HUES6 (cell line): ENCODE results near the gene SLC43A3.

Experiments used
- H3K27ac ChIP-seq: 2 replicates; pipeline ENCODE4 v1.7.0; 2013; ENCODE audit warnings: low read depth, mild to moderate bottlenecking, low read length, inconsistent platforms
- H3K27me3 ChIP-seq: 2 replicates; pipeline ENCODE4 v1.6.1; 2013; ENCODE audit warnings: low read length; ENCODE audit not compliant: control insufficient read depth, insufficient read depth
- H3K36me3 ChIP-seq: 2 replicates; pipeline ENCODE4 v1.6.1; 2013; ENCODE audit warnings: low read length; ENCODE audit not compliant: control insufficient read depth, insufficient read depth
- H3K4me1 ChIP-seq: 2 replicates; pipeline ENCODE4 v1.6.1; 2013; ENCODE audit warnings: low read length; ENCODE audit not compliant: control insufficient read depth, insufficient read depth
- H3K4me3 ChIP-seq: 2 replicates; pipeline ENCODE4 v1.5.1; 2013; ENCODE audit warnings: low read depth, low read length
- H3K9ac ChIP-seq: one replicate; pipeline ENCODE4 v1.6.1; 2013; ENCODE audit warnings: mild to moderate bottlenecking, low read length
- H3K9me3 ChIP-seq: 2 replicates; pipeline ENCODE4 v1.6.1; 2013; ENCODE audit warnings: low read depth, low read length; ENCODE audit not compliant: control insufficient read depth, insufficient read depth

The SLC43A3 gene

DNA sequence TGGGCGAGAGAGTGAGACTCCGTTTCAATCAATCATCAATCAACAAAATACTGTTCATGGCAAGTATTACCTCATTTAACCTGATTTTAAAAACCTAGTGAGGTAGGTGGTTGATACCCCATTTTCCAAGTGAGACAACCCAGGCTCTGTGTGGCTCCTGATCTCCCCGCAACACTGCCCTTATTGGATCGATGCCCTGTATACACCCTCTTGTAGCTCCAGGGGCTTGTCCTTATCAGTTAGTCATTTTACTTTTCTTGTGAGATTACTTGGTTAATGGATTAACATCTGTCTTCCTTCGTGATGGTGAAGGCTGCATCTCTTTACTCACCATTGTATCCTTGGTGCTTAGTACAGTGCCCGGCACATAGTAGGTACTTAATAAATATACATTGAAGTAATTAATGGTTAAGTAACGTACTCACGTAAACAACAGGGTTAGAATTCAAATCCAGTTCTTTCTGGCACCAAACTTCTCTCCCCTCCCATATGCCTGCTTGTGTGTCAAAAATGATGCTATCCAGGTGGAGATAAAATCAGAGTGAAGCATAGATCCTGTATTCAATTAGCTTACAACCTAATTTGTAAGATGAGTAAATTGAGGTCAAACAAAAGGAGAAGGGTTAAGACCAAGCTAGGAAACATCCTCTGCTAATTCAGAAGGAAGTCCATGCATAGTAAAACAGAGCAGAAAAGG, 34.7 kb downstream of the SLC43A3 start:
- no peaks in the 10 kb centered on the region for H3K36me3 ChIP-seq
- H3K9me3 ChIP-seq, result no peaks in the 10 kb centered on the region
- H3K27ac ChIP-seq, result no peak overlapping the region
- peaks cover 60% of the 10 kb centered on the region for H3K27me3 ChIP-seq
- H3K4me3 ChIP-seq, result no peak overlapping the region
- no peaks in the 10 kb centered on the region for H3K4me1 ChIP-seq
- no peak overlapping the region for H3K9ac ChIP-seq

DNA sequence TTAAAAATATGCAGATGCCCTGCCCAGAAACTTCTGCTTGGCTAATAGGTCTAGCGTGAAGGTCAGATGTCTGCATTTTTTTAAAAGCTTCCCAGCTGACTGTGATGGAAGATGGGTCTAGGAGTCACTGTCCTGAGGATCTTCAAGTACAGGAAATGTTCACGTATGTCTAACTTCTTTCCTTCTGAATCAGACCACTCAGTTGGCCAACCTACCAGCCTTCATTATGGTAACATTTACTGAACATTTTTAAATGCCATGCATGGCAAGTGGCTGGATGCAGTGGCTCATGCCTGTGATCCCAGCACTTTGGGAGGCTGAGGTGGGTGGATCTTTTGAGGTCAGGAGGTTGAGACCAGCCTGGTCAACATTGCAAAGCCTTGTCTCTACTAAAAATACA, 35.4 kb downstream of the SLC43A3 start:
- H3K4me3 ChIP-seq, result no peak overlapping the region
- H3K9me3 ChIP-seq, result no peaks in the 10 kb centered on the region
- H3K9ac ChIP-seq, result no peak overlapping the region
- H3K4me1 ChIP-seq, result no peaks in the 10 kb centered on the region
- no peaks in the 10 kb centered on the region for H3K36me3 ChIP-seq
- no peak overlapping the region for H3K27ac ChIP-seq
- H3K27me3 ChIP-seq, result peaks cover 60% of the 10 kb centered on the region

DNA sequence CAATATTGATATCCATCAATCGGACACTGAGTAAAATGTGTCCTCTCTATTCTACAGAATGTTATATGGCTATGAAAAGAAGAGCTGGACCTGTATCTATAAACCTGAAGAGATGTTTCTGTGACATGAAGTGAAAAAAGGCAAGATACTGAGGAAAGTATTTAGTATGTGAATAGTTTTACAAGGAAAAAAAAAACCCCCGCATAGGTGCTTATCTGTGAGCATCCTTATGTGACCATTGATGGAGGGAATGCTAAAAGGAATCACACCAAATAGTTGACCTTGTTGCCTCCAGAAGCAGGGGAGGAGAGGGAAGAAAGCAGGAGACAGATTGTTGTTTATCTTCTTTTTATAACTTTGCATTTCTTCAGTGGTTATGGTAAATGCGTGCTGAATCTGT, 35.8 kb downstream of the SLC43A3 start:
- no peak overlapping the region for H3K4me3 ChIP-seq
- no peak overlapping the region for H3K27ac ChIP-seq
- no peak overlapping the region for H3K9ac ChIP-seq
- H3K36me3 ChIP-seq, result no peaks in the 10 kb centered on the region
- no peaks in the 10 kb centered on the region for H3K4me1 ChIP-seq
- H3K27me3 ChIP-seq, result peaks cover 57% of the 10 kb centered on the region
- H3K9me3 ChIP-seq, result no peaks in the 10 kb centered on the region

DNA sequence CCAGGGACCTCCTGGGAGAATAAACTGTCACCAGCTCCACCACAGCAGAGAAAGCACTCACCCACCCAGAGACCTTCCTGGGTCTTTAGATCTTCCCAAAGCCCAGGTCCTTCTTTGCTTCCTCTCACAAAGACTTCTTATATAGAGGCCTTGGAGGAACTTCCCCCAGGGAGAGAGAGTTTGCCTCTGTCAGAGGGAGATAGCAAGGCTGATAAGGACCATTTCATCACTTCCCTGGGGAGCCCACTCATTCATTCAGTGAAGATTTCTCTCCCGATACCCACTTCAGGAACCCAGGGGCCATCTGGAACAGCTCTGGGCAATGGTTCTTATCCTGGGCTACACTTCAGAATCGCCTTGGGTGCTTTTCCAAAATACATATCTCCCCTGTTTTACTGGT, 36.4 kb downstream of the SLC43A3 start, which contains the start of gene PRG2:
TSS of gene PRG2 (minus strand) at position 116 of the 400 bp plus-strand sequence. CDS start 706 bp downstream, outside the sequence.
- no peaks in the 10 kb centered on the region for H3K4me1 ChIP-seq
- H3K4me3 ChIP-seq, result no peak within 1 kb of the TSS
- no peaks in the 10 kb centered on the region for H3K36me3 ChIP-seq
- no peak within 1 kb of the TSS for H3K27ac ChIP-seq
- no peak within 1 kb of the TSS for H3K9ac ChIP-seq
- peaks cover 55% of the 10 kb centered on the region for H3K27me3 ChIP-seq
- H3K9me3 ChIP-seq, result no peaks in the 10 kb centered on the region

DNA sequence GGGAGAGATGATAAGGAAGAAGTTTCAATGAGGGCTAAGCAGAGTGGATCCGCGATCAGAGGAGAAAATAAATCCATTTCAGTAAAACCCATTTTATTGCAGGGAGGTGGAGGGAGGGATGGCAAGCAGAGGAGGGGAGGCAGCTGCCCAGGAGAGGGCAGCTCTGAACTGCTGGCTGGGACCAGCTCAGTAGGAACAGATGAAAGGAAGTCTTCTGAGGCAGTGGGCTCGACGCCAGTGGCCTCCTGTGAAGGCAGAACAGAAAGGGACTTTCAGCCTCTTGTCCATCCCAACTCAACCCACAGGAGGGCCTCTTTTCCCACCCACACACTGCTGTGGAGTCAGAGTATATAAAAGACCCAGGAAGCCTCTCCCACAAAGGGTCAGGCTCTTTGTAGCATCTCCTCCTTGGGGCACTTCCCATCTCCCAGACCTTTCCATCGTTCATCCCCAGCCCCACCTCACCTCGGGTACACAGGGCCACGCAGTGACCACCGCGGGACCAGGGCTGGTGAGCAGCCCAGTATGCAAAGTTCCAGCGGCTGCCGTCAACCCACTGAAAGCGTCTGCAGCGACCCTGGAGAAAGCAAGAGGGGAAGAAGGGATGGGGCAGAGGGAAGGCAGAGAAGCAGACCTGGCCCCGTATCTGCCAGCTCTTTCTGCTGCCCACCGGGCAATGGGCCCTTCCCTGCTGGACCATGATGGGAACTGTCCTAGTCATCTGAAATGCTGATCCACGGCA, 39.5 kb downstream of the SLC43A3 start:
- Histone ChIP-seq H3K27ac (no peak overlapping the region), H3K36me3 (no peaks in the 10 kb centered on the region), H3K9ac (no peak overlapping the region), H3K4me3 (no peak overlapping the region), H3K4me1 (no peaks in the 10 kb centered on the region), H3K9me3 (no peaks in the 10 kb centered on the region), H3K27me3 (peaks cover 46% of the 10 kb centered on the region)

DNA sequence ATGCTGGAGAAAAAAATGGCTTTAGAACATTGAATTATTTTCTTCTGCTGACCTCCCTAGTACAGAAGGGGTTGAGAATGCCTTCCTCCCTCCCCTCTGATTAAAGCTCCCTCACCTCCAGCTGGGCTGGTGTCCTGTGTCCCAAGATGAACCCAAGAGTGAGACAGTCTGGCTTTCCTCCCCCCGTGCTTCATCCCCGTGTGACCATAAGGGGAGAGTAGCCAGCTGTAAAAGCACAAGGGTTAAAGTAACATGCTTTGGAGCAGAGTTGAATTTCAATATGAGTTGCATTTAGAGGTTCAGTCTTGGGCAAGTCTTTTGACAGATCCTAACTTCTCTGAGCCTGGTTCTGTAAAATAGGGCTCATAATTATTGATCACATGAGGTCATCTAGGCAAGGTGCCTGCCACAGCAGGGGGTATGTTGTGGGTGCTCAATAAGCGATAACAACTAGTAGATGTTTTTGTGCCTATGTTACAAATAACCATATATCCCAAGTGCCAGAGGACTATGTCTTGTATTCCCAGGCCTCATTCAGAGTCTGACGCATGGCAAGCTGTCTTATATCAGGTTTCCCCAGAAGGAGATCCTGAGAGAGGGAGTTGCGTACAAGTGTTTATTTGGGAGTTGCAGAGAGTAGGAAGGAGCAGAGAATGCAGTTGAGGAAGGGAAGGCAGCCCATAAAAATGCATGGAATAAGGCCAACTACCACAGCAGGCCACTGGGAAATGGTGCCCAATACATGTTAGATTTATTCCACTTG, 40.6 kb downstream of the SLC43A3 start:
- no peaks in the 10 kb centered on the region for H3K4me1 ChIP-seq
- peaks cover 44% of the 10 kb centered on the region for H3K27me3 ChIP-seq
- H3K27ac ChIP-seq, result no peak overlapping the region
- no peaks in the 10 kb centered on the region for H3K36me3 ChIP-seq
- no peak overlapping the region for H3K4me3 ChIP-seq
- H3K9ac ChIP-seq, result no peak overlapping the region
- no peaks in the 10 kb centered on the region for H3K9me3 ChIP-seq

DNA sequence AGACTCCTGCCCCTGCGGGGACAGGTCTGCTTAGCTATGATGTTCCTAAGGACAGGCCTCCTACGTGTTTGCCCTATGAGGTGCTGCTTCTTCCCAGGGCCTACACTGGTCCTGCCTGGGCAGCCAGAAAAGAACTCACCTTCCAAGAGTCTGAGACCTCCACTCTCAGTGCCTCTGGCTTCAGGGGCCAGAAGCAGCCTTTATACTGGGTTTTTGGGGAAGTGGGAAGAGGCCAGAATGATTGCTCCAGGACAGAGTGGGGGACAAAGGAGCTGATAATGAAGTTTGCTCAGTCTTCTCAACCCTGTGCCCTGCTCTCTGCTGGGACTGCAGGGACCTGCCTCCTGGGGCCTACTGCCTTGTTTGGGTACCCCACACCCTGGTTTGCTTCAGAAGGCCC, 45.9 kb downstream of the SLC43A3 start, which contains the start of gene PRG3:
TSS of gene PRG3 (minus strand) at position 176 of the 400 bp plus-strand sequence. CDS start 442 bp downstream, outside the sequence.
- peaks cover 47% of the 10 kb centered on the region for H3K27me3 ChIP-seq
- H3K9me3 ChIP-seq, result no peaks in the 10 kb centered on the region
- no peak within 1 kb of the TSS for H3K9ac ChIP-seq
- H3K27ac ChIP-seq, result no peak within 1 kb of the TSS
- H3K4me3 ChIP-seq, result no peak within 1 kb of the TSS
- H3K36me3 ChIP-seq, result no peaks in the 10 kb centered on the region
- no peaks in the 10 kb centered on the region; the same call in 1 of the 2 replicates for H3K4me1 ChIP-seq

DNA sequence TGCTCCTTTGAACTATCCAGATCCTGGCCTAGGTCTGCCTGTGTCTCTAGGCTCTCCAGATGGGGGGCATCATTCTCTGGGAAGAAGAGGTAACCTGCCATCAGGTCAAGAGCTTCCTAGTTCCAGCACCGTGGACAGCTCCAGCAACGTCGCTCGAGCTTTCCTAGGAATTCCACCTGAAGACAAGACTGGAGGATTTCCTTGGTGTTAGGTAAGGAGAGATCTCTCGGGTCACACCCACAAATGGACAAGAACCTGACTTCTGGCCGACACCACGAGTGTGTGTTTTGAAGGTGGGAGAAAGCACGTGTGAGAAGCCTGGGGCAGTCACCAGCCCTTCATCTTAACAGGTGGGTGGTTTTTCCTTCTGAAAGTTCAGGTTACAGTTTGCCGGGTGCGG, 47.2 kb downstream of the SLC43A3 start:
- H3K9ac ChIP-seq, result no peak overlapping the region
- no peaks in the 10 kb centered on the region for H3K9me3 ChIP-seq

DNA sequence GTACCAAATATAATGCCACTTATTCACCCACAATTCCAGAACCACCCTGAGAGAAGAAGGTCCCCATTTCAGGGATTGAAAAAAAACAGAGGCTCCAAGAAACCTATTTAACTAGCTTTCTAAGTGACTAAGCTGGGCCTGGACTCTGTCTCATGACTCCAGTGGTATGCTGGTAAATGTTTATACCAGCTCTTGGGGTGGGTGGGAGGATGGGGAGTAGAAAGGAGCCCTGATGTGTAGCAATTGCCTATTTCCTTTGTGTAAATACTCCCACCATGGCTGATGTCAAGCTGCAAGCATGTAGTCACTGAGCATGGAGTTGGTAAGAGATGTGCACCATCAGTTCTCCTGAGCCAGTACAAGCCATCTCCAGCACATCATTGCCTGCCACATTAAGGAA, 48.7 kb downstream of the SLC43A3 start:
- Histone ChIP-seq H3K9ac (no peak overlapping the region), H3K27me3 (peaks cover 42% of the 10 kb centered on the region), H3K36me3 (no peaks in the 10 kb centered on the region), H3K4me1 (no peaks in the 10 kb centered on the region; the same call in 1 of the 2 replicates), H3K4me3 (no peak overlapping the region), H3K27ac (no peak overlapping the region), H3K9me3 (no peaks in the 10 kb centered on the region)

More for the DNA sequence above, 47.2 kb downstream of the SLC43A3 start:
- no peaks in the 10 kb centered on the region; the same call in 1 of the 2 replicates for H3K4me1 ChIP-seq
- H3K27ac ChIP-seq, result no peak overlapping the region
- H3K4me3 ChIP-seq, result no peak overlapping the region
- no peaks in the 10 kb centered on the region for H3K36me3 ChIP-seq
- peaks cover 47% of the 10 kb centered on the region for H3K27me3 ChIP-seq

DNA sequence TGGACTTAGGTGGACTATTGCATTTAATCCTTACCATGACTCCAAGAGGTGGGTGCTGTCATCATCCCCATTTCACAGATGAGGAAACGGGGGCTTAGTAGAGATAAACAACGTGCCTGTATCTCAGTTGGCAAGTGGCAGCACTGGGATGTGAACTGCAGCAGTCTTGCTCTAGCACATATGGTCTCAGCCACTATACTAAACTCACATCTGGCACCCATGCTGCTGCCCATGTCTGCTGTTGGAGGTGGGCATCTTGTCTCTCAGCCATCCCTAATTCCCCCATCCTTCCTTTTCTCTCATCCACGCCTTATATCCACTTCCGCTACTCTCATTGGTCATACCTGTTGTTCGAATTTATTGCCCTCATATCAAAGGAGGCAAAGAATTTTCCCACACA, 49.8 kb downstream of the SLC43A3 start:
- H3K4me3 ChIP-seq, result peak overlapping the region; percentile 27; the same call in 1 of the 2 replicates
- no peak overlapping the region for H3K9ac ChIP-seq
- no peaks in the 10 kb centered on the region for H3K9me3 ChIP-seq
- H3K27me3 ChIP-seq, result peaks cover 40% of the 10 kb centered on the region
- no peaks in the 10 kb centered on the region; the same call in 1 of the 2 replicates for H3K4me1 ChIP-seq
- H3K36me3 ChIP-seq, result no peaks in the 10 kb centered on the region
- H3K27ac ChIP-seq, result no peak overlapping the region
